GM12875 (cell line): ENCODE measurements around the gene RASAL2.
"Not testable (repeated sequence)": the region's sequence is repeated elsewhere in the genome, so short reads cannot be mapped to it uniquely, and the experiment has no call there.

Source experiments
- H3K4me3 ChIP-seq: one replicate; pipeline ENCODE4 v1.5.1; 2011; ENCODE audit warnings: low read depth, low read length, control low read depth
- TF ChIP-seq, protein P1 (sequence below): IDR thresholded peaks from 2 replicates; pipeline ENCODE4 v1.5.1; 2011; ENCODE audit warnings: low read depth, mild to moderate bottlenecking, control low read depth, inconsistent platforms, low read length, moderate library complexity, borderline replicate concordance; ENCODE audit not compliant: insufficient read depth

The RASAL2 gene

DNA sequence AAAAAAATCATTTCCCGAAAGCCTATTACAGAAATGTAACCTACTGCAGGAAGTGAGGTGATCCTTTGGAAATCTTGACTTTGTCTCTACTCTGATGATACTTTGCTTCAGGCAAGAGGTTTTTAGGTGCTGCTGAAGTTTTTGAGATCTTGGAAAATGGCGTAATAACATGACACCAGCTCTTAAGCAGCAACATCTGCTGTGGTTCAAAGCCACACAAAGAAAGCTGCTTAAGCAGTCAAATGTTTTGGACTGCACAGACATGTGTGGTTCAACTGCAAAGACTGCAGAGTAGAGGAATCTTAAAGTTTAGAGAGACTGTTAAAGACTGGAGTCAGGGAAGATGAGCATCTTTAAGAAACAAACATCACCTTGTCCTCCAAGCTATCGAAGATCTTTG is 139.0 kb downstream of the RASAL2 start:
- TF ChIP-seq, protein P1, sequence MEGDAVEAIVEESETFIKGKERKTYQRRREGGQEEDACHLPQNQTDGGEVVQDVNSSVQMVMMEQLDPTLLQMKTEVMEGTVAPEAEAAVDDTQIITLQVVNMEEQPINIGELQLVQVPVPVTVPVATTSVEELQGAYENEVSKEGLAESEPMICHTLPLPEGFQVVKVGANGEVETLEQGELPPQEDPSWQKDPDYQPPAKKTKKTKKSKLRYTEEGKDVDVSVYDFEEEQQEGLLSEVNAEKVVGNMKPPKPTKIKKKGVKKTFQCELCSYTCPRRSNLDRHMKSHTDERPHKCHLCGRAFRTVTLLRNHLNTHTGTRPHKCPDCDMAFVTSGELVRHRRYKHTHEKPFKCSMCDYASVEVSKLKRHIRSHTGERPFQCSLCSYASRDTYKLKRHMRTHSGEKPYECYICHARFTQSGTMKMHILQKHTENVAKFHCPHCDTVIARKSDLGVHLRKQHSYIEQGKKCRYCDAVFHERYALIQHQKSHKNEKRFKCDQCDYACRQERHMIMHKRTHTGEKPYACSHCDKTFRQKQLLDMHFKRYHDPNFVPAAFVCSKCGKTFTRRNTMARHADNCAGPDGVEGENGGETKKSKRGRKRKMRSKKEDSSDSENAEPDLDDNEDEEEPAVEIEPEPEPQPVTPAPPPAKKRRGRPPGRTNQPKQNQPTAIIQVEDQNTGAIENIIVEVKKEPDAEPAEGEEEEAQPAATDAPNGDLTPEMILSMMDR, result no peak
- H3K4me3 ChIP-seq, result no peak overlapping the region

DNA sequence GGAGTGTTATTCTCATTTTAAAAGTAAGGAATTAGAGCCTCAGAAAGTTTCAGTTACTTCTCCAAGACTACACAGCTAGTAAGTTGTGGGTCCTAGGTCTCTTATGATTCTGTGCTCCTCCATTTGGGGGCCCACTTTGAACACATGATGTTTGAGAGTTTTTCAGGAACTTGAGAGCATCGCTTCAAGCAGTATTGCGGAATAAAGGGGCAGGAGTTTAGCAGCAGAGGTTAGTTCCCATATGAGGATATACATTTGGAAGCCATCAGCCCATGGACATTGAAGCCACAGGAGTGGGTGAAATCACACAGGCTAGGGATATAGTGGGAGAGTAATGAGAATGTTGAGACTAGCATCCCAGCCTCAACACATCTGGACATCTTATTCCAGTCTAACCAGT is 143.2 kb downstream of the RASAL2 start:
- no peak overlapping the region for H3K4me3 ChIP-seq
- TF ChIP-seq, protein P1, result no peak

DNA sequence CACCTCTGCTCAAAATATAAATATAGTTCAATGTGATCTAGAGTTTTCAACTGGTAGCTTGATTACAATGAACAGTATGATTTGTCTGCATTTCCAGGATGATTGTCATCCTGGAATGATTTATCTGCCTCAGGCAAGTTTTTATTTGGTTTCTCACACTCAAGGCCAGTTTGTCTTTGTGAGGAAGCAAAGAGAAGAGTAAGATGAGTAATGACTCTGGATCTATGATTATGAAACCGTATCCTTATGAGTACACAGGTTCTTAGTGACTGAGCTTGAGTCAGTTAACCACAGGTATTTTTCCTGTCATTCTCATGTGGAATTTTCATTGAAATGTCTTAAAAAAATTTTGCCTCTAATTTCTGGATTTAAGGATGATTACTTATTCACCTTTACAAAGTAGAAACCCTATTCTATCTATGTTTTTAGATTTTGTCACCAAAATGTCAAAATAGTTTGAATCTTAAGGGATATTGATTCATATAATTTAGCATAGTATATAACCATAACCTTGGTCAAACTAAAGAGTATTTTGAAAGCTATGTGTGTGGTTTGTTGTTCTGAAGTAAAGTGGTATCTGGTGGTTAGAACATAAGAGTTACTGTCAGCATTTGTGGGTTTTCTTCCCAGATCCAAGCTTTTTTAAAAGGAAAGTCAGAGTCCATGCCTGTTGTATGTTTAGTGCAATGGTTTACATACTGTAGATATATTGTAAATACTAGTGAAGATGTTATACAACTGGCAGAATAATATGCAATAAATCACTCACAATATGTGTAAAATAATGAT is 145.0 kb downstream of the RASAL2 start:
- TF ChIP-seq, protein P1, result no peak
- no peak overlapping the region for H3K4me3 ChIP-seq

DNA sequence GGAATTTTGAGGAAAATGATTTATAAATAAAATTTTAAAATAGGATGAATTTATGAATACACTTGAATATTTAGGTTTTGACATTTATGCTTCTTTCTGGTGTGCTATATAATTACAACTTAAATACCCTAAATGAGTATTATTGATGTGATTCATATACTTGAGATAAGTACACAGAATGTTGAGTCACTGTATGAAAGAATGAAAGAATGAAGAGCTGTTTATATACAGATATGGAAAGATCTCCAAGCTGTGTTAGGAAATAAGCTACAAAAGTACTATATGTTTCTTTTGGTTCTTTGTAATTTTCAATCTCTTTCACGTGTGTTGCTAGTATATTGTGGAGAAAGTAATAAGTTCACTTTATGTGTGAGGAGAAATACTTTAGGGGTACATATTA is 147.2 kb downstream of the RASAL2 start:
- TF ChIP-seq, protein P1, result no peak
- H3K4me3 ChIP-seq, result no peak overlapping the region

DNA sequence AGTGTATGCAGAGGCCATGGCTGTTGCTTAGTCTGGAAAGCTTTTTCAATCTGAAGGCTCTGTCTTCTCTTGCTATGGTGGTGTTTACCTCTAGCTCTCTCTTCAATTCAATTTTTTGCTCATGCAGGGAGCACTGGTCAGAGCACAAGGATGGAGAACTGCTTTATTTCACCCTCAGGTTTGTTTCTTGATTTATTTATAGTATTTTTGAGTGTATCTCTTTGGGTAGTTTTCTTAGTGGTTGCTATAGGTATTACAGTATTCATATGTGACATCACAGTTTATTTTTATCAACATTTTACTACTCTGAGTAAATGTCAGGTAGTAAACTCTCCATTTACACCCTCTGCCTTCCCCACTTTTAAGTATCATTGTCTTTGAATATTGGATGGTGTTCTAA is 147.9 kb downstream of the RASAL2 start:
- no peak overlapping the region for H3K4me3 ChIP-seq
- TF ChIP-seq, protein P1, result no peak

DNA sequence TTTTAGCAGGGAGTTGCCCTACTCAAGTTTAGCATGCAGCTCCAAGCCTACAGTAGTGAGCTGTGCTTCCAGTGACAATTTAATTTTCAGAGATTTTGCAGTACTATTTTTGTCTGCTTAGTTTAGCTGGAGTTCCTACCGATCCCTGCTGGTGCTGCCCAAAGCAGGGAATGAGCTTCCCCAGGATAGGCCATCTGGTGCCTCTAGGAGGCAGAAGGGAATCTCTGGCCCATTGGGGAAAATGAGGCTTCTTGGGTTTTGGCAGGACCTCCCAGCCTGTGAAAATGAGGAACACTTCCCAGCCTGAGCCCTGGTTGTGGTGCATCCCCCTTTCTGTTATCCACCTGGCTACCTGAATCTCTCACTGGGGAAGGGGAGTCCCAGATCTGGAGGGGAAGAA is 149.2 kb downstream of the RASAL2 start:
- TF ChIP-seq, protein P1, result no peak
- no peak overlapping the region for H3K4me3 ChIP-seq

DNA sequence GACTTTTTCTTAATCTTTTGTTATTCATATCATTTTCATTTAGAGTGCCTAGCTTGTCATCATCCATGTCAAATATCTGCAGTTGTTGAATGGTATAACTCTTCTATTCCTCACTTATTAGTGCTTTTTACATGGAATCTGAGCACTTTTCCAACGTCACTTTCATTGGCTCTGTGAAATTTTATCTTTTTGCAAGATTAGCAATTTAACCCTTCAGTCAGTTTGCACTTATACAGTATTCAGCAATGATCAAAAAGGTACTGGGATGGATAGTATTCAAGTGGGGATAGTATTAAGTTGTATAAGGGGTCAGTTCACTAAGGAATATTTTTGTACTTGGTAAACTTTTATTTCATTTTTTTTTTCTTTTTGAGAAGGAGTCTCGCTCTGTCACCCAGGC is 150.0 kb downstream of the RASAL2 start:
- H3K4me3 ChIP-seq, result no peak overlapping the region

DNA sequence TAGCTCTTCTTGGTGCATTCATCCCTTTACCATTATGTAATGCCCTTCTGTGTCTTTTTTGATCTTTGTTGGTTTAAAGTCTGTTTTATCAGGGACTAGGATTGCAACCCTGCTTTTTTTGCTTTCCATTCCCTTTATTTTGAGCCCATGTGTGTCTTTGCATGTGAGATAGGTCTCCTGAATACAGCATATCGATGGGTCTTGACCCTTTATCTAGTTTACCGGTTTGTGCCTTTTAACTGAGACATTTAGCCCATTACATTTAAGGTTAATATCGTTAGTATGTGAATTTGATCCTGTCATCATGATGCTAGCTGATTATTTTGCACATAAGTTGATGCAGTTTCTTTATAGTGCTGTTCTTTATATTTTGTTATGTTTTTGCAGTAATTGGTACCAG is 154.4 kb downstream of the RASAL2 start:
- H3K4me3 ChIP-seq, result not testable (repeated sequence)

More for the DNA sequence above, 150.0 kb downstream of the RASAL2 start:
- TF ChIP-seq, protein P1, result no peak

DNA sequence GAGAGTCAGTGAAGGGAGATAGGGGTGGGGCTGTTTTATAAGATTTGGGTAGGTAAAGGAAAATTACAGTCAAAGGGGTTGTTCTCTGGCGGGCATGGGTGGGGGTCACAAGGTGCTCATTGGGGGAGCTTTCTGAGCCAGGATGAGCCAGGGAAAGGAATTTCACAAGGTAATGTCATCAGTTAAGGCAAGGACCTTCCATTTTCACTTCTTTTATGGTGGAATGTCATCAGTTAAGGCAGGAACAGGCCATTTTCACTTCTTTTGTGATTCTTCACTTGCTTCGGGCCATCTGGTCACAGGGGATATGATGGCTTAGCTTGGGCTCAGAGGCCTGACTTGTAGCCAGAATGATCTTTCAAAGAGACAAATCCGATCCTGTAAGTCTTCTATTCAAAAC is 159.7 kb downstream of the RASAL2 start:
- H3K4me3 ChIP-seq, result not testable (repeated sequence)
